Measurements from ENCODE around the gene RNF43.

Gene RNF43

DNA sequence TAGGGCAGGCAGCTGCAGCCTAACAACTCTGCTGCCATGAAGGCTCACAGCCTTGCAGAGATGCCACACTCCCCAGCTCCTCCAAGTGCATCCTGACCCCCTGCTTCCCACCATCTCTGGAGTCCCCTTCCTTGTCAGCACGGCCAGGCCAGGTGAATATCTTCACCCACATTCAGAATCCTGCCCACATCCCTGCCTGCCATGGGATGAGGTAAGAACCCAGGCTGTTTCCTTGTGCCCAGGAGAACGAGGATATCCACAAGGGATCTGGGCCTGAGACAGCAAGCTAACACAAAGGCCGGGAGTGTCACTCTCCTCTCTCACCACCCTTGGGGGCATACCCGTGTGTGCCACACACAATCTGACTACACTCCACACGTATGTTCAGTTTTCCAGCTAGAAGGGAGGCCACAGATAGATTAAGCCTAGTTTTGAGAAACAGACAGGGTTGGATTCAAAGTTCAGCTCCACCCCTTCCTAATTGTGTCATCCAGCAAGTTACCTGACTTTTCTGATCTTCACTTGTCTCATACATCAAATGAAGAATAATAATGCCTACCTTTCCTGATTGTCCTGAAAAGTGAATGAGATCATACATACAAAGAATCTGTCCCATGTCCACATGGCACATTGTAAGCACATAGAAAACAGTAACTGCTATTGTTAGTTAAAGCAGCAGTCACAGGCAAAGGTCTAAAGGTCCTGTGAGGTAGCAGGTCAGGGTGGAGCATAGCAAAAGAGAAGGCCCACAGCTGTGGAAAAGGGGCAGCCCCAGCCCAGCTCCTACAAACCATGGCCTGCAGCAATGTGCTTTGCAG, 47.9 kb downstream of the RNF43 start:
- DNase-seq (no peak), ATAC-seq (no peak)
- Mint-ChIP-seq H3K36me3 (ENCODE audit: low read depth) (no peaks in the 10 kb centered on the region), H3K9me3 (no peaks in the 10 kb centered on the region), H3K27ac (no peak overlapping the region), H3K27me3 (no peaks in the 10 kb centered on the region), H3K4me1 (peaks cover 15% of the 10 kb centered on the region), H3K4me3 (no peak overlapping the region)

DNA sequence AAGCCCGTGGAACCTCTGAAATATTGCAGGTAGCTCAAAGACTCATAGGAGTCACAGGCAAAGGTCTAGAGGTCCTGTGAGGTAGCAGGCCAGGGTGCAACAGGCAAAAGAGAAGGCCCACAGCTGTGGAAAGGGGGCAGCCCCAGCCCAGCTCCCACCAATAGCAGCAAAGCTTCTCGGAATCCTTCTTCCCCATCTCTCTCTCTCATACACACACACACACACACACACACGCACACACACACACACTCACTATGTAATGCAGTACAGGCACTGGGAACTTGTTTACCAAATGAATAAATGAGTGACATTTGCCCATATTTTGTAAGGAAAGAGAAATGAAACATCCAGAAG, 48.5 kb downstream of the RNF43 start:
- no peak overlapping the region for H3K27ac Mint-ChIP-seq
- peaks cover 15% of the 10 kb centered on the region for H3K4me1 Mint-ChIP-seq
- H3K9me3 Mint-ChIP-seq = no peaks in the 10 kb centered on the region
- ATAC-seq = no peak
- no peaks in the 10 kb centered on the region for H3K36me3 Mint-ChIP-seq (ENCODE audit: low read depth)
- no peak overlapping the region for H3K4me3 Mint-ChIP-seq
- no peak for DNase-seq
- no peaks in the 10 kb centered on the region for H3K27me3 Mint-ChIP-seq

All from activated naive CD8-positive, alpha-beta T cell treated with anti-CD3 and anti-CD28 coated beads, Interleukin-2, amount 50 U/mL, for 24 hours (primary cell).